HepG2 (cell line): ENCODE results near the gene LCAT. TPM values are rescaled to one million over a fixed set of nuclear protein-coding genes. Genes with fewer than 3 reads are reported as not detected.
A peak's percentile ranks its signal among the peaks of the same experiment; 100 is the strongest.

ENCODE experiments used
- CBX5 ChIP-seq: sonication (generic); formaldehyde crosslinking; IDR thresholded peaks from 2 replicates; pipeline ENCODE4 v1.4.0; 2020; ENCODE audit warnings: missing genetic modification reagents, borderline replicate concordance
- CENPT ChIP-seq: sonication (generic); formaldehyde crosslinking; IDR thresholded peaks from 2 replicates; pipeline ENCODE4 v1.8.0; 2022; ENCODE audit warnings: low read depth, mild to moderate bottlenecking, moderate library complexity, missing genetic modification reagents
- DPF2 ChIP-seq: sonication (generic); formaldehyde crosslinking; IDR thresholded peaks from 2 replicates; pipeline ENCODE4 v1.4.0; 2020; ENCODE audit warnings: mild to moderate bottlenecking, low read depth, missing genetic modification reagents, borderline replicate concordance
- ELF4 ChIP-seq: sonication (generic); formaldehyde crosslinking; IDR thresholded peaks from 2 replicates; pipeline ENCODE4 v1.5.0; 2020; ENCODE audit warnings: missing genetic modification reagents, mild to moderate bottlenecking, moderate library complexity, borderline replicate concordance
- ESRRA ChIP-seq: sonication (generic); formaldehyde crosslinking; IDR thresholded peaks from 2 replicates; pipeline ENCODE4 v1.5.1; 2020; ENCODE audit warnings: mild to moderate bottlenecking, low read depth, missing genetic modification reagents
- ETV6 ChIP-seq: sonication (generic); formaldehyde crosslinking; conservative IDR thresholded peaks from 2 replicates; pipeline ENCODE4 v1.4.0; 2020; ENCODE audit warnings: missing genetic modification reagents
- HDAC1 ChIP-seq: sonication (generic); formaldehyde crosslinking; IDR thresholded peaks from 2 replicates; pipeline ENCODE4 v1.5.1; 2020; ENCODE audit warnings: mild to moderate bottlenecking, missing genetic modification reagents
- KDM2A ChIP-seq: sonication (generic); formaldehyde crosslinking; IDR thresholded peaks from 2 replicates; pipeline ENCODE4 v1.4.0; 2020; ENCODE audit warnings: low read depth, missing genetic modification reagents, borderline replicate concordance
- KLF12 ChIP-seq: sonication (generic); formaldehyde crosslinking; IDR thresholded peaks from 2 replicates; pipeline ENCODE4 v1.4.0; 2020; ENCODE audit warnings: missing genetic modification reagents, borderline replicate concordance
- MTA1 ChIP-seq: sonication (generic); formaldehyde crosslinking; IDR thresholded peaks from 2 replicates; pipeline ENCODE4 v1.4.0; 2020; ENCODE audit warnings: missing genetic modification reagents, mild to moderate bottlenecking, borderline replicate concordance
- NFIC ChIP-seq: IDR thresholded peaks from 2 replicates; pipeline ENCODE4 v1.6.1; 2012; ENCODE audit warnings: mild to moderate bottlenecking, low read length, inconsistent platforms
- PRMT3 ChIP-seq: sonication (generic); formaldehyde crosslinking; IDR thresholded peaks from 2 replicates; pipeline ENCODE4 v1.8.1; 2022; ENCODE audit warnings: low read depth, mild to moderate bottlenecking, moderate library complexity, missing genetic modification reagents, borderline replicate concordance
- RFXANK ChIP-seq: IDR thresholded peaks from 2 replicates; pipeline ENCODE4 v1.6.1; 2016
- SP2 ChIP-seq: sonication (generic); formaldehyde crosslinking; IDR thresholded peaks from 2 replicates; pipeline ENCODE4 v1.5.1; 2020; ENCODE audit warnings: mild to moderate bottlenecking, missing genetic modification reagents
- ZFY ChIP-seq: sonication (generic); formaldehyde crosslinking; IDR thresholded peaks from 2 replicates; pipeline ENCODE4 v1.4.0; 2020; ENCODE audit warnings: missing genetic modification reagents
- ZNF136 ChIP-seq: sonication (generic); formaldehyde crosslinking; IDR thresholded peaks from 2 replicates; pipeline ENCODE4 v1.8.1; 2022; ENCODE audit warnings: low read depth, mild to moderate bottlenecking, moderate library complexity, missing genetic modification reagents
- ZNF333 ChIP-seq: sonication (generic); formaldehyde crosslinking; IDR thresholded peaks from 2 replicates; pipeline ENCODE4 v1.4.0; 2020; ENCODE audit warnings: mild to moderate bottlenecking, missing genetic modification reagents, borderline replicate concordance
- ZNF615 ChIP-seq: sonication (generic); formaldehyde crosslinking; IDR thresholded peaks from 2 replicates; pipeline ENCODE4 v1.5.0; 2020; ENCODE audit warnings: mild to moderate bottlenecking, missing genetic modification reagents, borderline replicate concordance
- ZNF660 ChIP-seq: sonication (generic); formaldehyde crosslinking; IDR thresholded peaks from 2 replicates; pipeline ENCODE4 v1.5.1; 2020; ENCODE audit warnings: mild to moderate bottlenecking, low read depth, missing genetic modification reagents, borderline replicate concordance
- ZNF761 ChIP-seq: sonication (generic); formaldehyde crosslinking; conservative IDR thresholded peaks from 2 replicates; pipeline ENCODE4 v1.4.0; 2020; ENCODE audit warnings: mild to moderate bottlenecking, missing genetic modification reagents
- ZSCAN30 ChIP-seq: sonication (generic); formaldehyde crosslinking; IDR thresholded peaks from 2 replicates; pipeline ENCODE4 v1.5.0; 2020; ENCODE audit warnings: mild to moderate bottlenecking, missing genetic modification reagents
- ZSCAN31 ChIP-seq: sonication (generic); formaldehyde crosslinking; IDR thresholded peaks from 2 replicates; pipeline ENCODE4 v1.5.0; 2020; ENCODE audit warnings: low read depth, mild to moderate bottlenecking, missing genetic modification reagents
- polyA plus RNA-seq, 8 experiments: library from polyadenylated mRNA; depleted of rRNA in 3 of 8; stranded (reverse) in 7 of 8; unstranded in 1 of 8; fragments of >200 nt; fragmentation: Illumina TruSeq in 4 of 8; extraction: Trizol in 4 of 8; gene quantifications; 2 replicates each; pipeline versions ENCODE4 v1.2.1 to v1.2.3, GENCODE V29; 2011 to 2016; ENCODE audit warnings: low read depth in 4 of 8, missing spikeins in 1 of 8, mixed read lengths in 1 of 8; ENCODE audit not compliant: insufficient read depth in 1 of 8
- total RNA-seq, 5 experiments: library from RNA; depleted of rRNA; stranded (reverse); fragments of >200 nt; fragmentation: Illumina TruSeq; extraction: Trizol; gene quantifications; 2 replicates each; pipeline ENCODE4 v1.2.3, GENCODE V29; 2016; ENCODE audit warnings: low read depth in 1 of 5
- TF ChIP-seq, protein P1 (sequence below): sonication (generic); formaldehyde crosslinking; IDR thresholded peaks from 2 replicates; pipeline ENCODE4 v1.9.0; 2021; ENCODE audit warnings: missing genetic modification reagents, borderline replicate concordance
- TF ChIP-seq, protein P2 (sequence below): sonication (generic); formaldehyde crosslinking; IDR thresholded peaks from 2 replicates; pipeline ENCODE4 v1.4.0; 2020; ENCODE audit warnings: missing genetic modification reagents
- TF ChIP-seq, protein P3 (sequence below): IDR thresholded peaks from 2 replicates; pipeline ENCODE4 v1.6.1; 2018; ENCODE audit warnings: missing genetic modification reagents
- TF ChIP-seq, protein P4 (sequence below): IDR thresholded peaks from 2 replicates; pipeline ENCODE4 v1.6.1; 2016; ENCODE audit warnings: low read depth, borderline replicate concordance

Gene LCAT
- total and polyA plus RNA-seq, 2 of the 13 experiments (the other 11 are each of a cell fraction or from before 2014, with no cell fraction given), result 36.1 to 38.9 TPM

DNA sequence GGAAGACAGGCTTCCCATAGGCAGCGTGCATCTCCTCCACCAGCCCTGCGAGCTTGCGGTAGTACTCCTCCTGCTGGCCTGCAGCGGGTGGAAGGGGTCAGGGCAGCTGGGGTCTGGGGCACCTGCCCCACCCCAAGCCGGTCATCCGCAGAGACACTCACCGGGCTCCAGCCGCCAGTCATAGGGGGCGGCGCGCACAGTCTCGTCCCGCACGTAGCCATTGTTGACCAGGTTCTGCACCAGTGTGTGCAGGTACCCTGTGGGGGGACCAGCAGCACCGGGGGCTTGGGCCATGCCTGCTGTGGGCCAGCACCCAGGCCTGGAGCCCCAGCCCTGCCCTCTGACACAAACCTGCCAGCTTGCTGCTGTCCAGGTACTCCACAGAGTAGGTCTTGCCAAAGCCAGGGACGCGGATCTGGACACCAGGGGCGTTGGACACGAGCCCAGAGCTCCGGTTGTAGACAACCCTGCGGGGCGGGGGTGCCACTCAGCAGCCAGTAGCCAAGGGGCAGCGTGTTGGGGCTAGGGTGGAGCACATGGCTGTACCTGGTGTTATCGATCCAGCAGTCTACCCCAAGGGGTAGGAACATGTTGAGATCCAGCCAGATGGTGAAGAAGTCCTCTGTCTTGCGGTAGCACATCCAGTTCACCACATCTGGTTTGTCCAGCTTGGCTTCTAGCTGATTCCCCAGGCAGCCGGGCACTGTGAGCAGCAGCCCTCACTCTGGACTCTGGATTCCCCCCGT is 1.2 kb downstream of the LCAT start (continued):
- TF ChIP-seq SP2 (CRISPR knock-in tag) (peak; percentile 15), ZNF615 (no peak), ZFY (no peak; the same call in 1 of the 2 replicates), KLF12 (0 out of 2 replicates have a peak, but pooled peaks have one; percentile 32), NFIC (no peak), HDAC1 (CRISPR knock-in tag) (no peak), ZSCAN31 (CRISPR knock-in tag) (no peak), RFXANK (no peak), ESRRA (CRISPR knock-in tag) (no peak), ZNF761 (peak; percentile 23; the same call in 1 of the 2 replicates), KDM2A (peak; percentile 82), PRMT3 (CRISPR knock-in tag) (no peak), CENPT (CRISPR knock-in tag) (0 out of 2 replicates have a peak, but pooled peaks have one; percentile 31), ELF4 (CRISPR knock-in tag) (no peak), ZNF660 (CRISPR knock-in tag) (0 out of 2 replicates have a peak, but pooled peaks have one; percentile 67), ETV6 (no peak; the same call in 1 of the 2 replicates), DPF2 (CRISPR knock-in tag) (no peak; the same call in 1 of the 2 replicates), MTA1 (no peak; the same call in 1 of the 2 replicates), ZSCAN30 (no peak), CBX5 (0 out of 2 replicates have a peak, but pooled peaks have one; percentile 12), ZNF136 (CRISPR knock-in tag) (peak; percentile 69; the same call in 1 of the 2 replicates), ZNF333 (CRISPR knock-in tag) (0 out of 2 replicates have a peak, but pooled peaks have one; percentile 6)
- TF ChIP-seq, protein P1, sequence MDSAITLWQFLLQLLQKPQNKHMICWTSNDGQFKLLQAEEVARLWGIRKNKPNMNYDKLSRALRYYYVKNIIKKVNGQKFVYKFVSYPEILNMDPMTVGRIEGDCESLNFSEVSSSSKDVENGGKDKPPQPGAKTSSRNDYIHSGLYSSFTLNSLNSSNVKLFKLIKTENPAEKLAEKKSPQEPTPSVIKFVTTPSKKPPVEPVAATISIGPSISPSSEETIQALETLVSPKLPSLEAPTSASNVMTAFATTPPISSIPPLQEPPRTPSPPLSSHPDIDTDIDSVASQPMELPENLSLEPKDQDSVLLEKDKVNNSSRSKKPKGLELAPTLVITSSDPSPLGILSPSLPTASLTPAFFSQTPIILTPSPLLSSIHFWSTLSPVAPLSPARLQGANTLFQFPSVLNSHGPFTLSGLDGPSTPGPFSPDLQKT (CRISPR knock-in tag), result no peak
- TF ChIP-seq, protein P2, sequence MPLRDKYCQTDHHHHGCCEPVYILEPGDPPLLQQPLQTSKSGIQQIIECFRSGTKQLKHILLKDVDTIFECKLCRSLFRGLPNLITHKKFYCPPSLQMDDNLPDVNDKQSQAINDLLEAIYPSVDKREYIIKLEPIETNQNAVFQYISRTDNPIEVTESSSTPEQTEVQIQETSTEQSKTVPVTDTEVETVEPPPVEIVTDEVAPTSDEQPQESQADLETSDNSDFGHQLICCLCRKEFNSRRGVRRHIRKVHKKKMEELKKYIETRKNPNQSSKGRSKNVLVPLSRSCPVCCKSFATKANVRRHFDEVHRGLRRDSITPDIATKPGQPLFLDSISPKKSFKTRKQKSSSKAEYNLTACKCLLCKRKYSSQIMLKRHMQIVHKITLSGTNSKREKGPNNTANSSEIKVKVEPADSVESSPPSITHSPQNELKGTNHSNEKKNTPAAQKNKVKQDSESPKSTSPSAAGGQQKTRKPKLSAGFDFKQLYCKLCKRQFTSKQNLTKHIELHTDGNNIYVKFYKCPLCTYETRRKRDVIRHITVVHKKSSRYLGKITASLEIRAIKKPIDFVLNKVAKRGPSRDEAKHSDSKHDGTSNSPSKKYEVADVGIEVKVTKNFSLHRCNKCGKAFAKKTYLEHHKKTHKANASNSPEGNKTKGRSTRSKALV, result no peak
- TF ChIP-seq, protein P3, sequence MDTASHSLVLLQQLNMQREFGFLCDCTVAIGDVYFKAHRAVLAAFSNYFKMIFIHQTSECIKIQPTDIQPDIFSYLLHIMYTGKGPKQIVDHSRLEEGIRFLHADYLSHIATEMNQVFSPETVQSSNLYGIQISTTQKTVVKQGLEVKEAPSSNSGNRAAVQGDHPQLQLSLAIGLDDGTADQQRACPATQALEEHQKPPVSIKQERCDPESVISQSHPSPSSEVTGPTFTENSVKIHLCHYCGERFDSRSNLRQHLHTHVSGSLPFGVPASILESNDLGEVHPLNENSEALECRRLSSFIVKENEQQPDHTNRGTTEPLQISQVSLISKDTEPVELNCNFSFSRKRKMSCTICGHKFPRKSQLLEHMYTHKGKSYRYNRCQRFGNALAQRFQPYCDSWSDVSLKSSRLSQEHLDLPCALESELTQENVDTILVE (CRISPR knock-in tag), result 0 out of 2 replicates have a peak, but pooled peaks have one; percentile 18
- TF ChIP-seq, protein P4, sequence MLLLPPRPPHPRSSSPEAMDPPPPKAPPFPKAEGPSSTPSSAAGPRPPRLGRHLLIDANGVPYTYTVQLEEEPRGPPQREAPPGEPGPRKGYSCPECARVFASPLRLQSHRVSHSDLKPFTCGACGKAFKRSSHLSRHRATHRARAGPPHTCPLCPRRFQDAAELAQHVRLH (CRISPR knock-in tag), result no peak
